H9 (cell line): Measurements from ENCODE around the gene ARHGAP1. TPM values are rescaled to one million over a fixed set of nuclear protein-coding genes. Genes with fewer than 3 reads are reported as not detected.

ENCODE experiments used
- DNase-seq: peaks from one replicate; pipeline ENCODE4 v3.0.0-alpha.2; 2017
- H2AFZ ChIP-seq: one replicate; pipeline ENCODE4 v1.6.1; 2013; ENCODE audit warnings: mild to moderate bottlenecking, low read length, control low read depth, moderate library complexity
- H2AK5ac ChIP-seq: 2 replicates; pipeline ENCODE4 v1.6.1; 2013; ENCODE audit warnings: low read length, control low read depth, mixed read lengths; ENCODE audit not compliant: insufficient read length
- H2BK120ac ChIP-seq: one replicate; pipeline ENCODE4 v1.6.1; 2013; ENCODE audit warnings: low read depth, mild to moderate bottlenecking, low read length, control low read depth, inconsistent platforms; ENCODE audit not compliant: poor library complexity, severe bottlenecking
- H2BK12ac ChIP-seq: 2 replicates; pipeline ENCODE4 v1.6.1; 2013; ENCODE audit warnings: low read length, control low read depth, mixed read lengths, low read depth; ENCODE audit not compliant: insufficient read length
- H2BK15ac ChIP-seq: 2 replicates; pipeline ENCODE4 v1.6.1; 2013; ENCODE audit warnings: low read depth, low read length, control low read depth
- H2BK20ac ChIP-seq: one replicate; pipeline ENCODE4 v1.6.1; 2013; ENCODE audit warnings: low read depth, mild to moderate bottlenecking, low read length, control low read depth, inconsistent platforms; ENCODE audit not compliant: poor library complexity, severe bottlenecking
- H2BK5ac ChIP-seq: 2 replicates; pipeline ENCODE4 v1.6.1; 2013; ENCODE audit warnings: low read length, control low read depth, mixed read lengths; ENCODE audit not compliant: insufficient read length
- H3K14ac ChIP-seq: 2 replicates; pipeline ENCODE4 v1.6.1; 2013; ENCODE audit warnings: low read length, control low read depth; ENCODE audit not compliant: insufficient read depth
- H3K18ac ChIP-seq: 2 replicates; pipeline ENCODE4 v1.6.1; 2013; ENCODE audit warnings: low read depth, mild to moderate bottlenecking, mixed read lengths, low read length, control low read depth; ENCODE audit not compliant: insufficient read length
- H3K23ac ChIP-seq: 2 replicates; pipeline ENCODE4 v1.6.1; 2013; ENCODE audit warnings: low read length, control low read depth, mixed read lengths, low read depth; ENCODE audit not compliant: insufficient read length
- H3K23me2 ChIP-seq: 2 replicates; pipeline ENCODE4 v1.6.1; 2013; ENCODE audit warnings: low read depth, mild to moderate bottlenecking, mixed read lengths, low read length, control low read depth; ENCODE audit not compliant: insufficient read length, poor library complexity, severe bottlenecking
- H3K27ac ChIP-seq: 2 replicates; pipeline ENCODE4 v1.5.1; 2013; ENCODE audit warnings: low read length, control low read depth, mixed read lengths, low read depth; ENCODE audit not compliant: insufficient read length
- H3K27me3 ChIP-seq: 2 replicates; pipeline ENCODE4 v1.6.1; 2013; ENCODE audit warnings: low read length, control low read depth, inconsistent platforms; ENCODE audit not compliant: insufficient read depth
- H3K4ac ChIP-seq: 2 replicates; pipeline ENCODE4 v1.6.1; 2013; ENCODE audit warnings: low read depth, mild to moderate bottlenecking, control low read depth, inconsistent platforms, low read length, moderate library complexity
- H3K4me1 ChIP-seq: 2 replicates; pipeline ENCODE4 v1.6.1; 2013; ENCODE audit warnings: low read length, control low read depth, inconsistent platforms; ENCODE audit not compliant: insufficient read depth
- H3K4me2 ChIP-seq: 2 replicates; pipeline ENCODE4 v1.6.1; 2013; ENCODE audit warnings: low read length, control low read depth, mixed read lengths; ENCODE audit not compliant: insufficient read length, insufficient read depth
- H3K56ac ChIP-seq: 2 replicates; pipeline ENCODE4 v1.6.1; 2013; ENCODE audit warnings: low read depth, mild to moderate bottlenecking, mixed read lengths, low read length, control low read depth; ENCODE audit not compliant: insufficient read length
- H3K79me1 ChIP-seq: 2 replicates; pipeline ENCODE4 v1.6.1; 2013; ENCODE audit warnings: low read depth, mild to moderate bottlenecking, moderate library complexity, low read length, control low read depth, inconsistent platforms; ENCODE audit not compliant: insufficient read depth, poor library complexity, severe bottlenecking
- H3K79me2 ChIP-seq: 2 replicates; pipeline ENCODE4 v1.6.1; 2013; ENCODE audit warnings: low read length, control low read depth, inconsistent platforms; ENCODE audit not compliant: insufficient read depth
- H3K9ac ChIP-seq: 2 replicates; pipeline ENCODE4 v1.6.1; 2013; ENCODE audit warnings: low read length, control low read depth, mixed read lengths; ENCODE audit not compliant: insufficient read length; ENCODE audit errors: extremely low read depth
- H3K9me3 ChIP-seq: one replicate; pipeline ENCODE4 v1.6.1; 2013; ENCODE audit warnings: low read depth, low read length, inconsistent platforms; ENCODE audit not compliant: control insufficient read depth
- H3T11ph ChIP-seq: one replicate; pipeline ENCODE4 v1.6.1; 2013; ENCODE audit warnings: mild to moderate bottlenecking, low read length, control low read depth, inconsistent platforms
- H4K20me1 ChIP-seq: one replicate; pipeline ENCODE4 v1.6.1; 2013; ENCODE audit not compliant: control insufficient read depth, insufficient read length, insufficient read depth
- H4K5ac ChIP-seq: 2 replicates; pipeline ENCODE4 v1.6.1; 2013; ENCODE audit warnings: low read depth, mild to moderate bottlenecking, mixed read lengths, low read length, control low read depth; ENCODE audit not compliant: insufficient read length
- H4K8ac ChIP-seq: replicated peaks from 2 replicates; pipeline ENCODE4 v1.6.1; 2013; ENCODE audit warnings: low read length, control low read depth, mixed read lengths, low read depth; ENCODE audit not compliant: insufficient read length
- H4K91ac ChIP-seq: 2 replicates; pipeline ENCODE4 v1.6.1; 2013; ENCODE audit warnings: low read depth, mild to moderate bottlenecking, moderate library complexity, mixed read lengths, low read length, control low read depth; ENCODE audit not compliant: insufficient read length
- H3K27ac Mint-ChIP-seq, 3 experiments: 2 replicates in 2 of 3; 3 replicates in 1 of 3; pipeline ENCODE4 v1.8.0; 2020 to 2021; ENCODE audit warnings: mixed read lengths in 3 of 3, mild to moderate bottlenecking in 1 of 3, moderate library complexity in 1 of 3
- H3K27me3 Mint-ChIP-seq: 2 replicates; pipeline ENCODE4 v1.8.0; 2021; ENCODE audit warnings: low read depth, mild to moderate bottlenecking, moderate library complexity, mixed read lengths
- H3K36me3 Mint-ChIP-seq, 3 experiments: 2 replicates in 2 of 3; 3 replicates in 1 of 3; pipeline ENCODE4 v1.8.0; 2020 to 2021; ENCODE audit warnings: low read depth in 3 of 3, mixed read lengths in 3 of 3; ENCODE audit not compliant: insufficient read depth in 1 of 3
- H3K4me1 Mint-ChIP-seq, 2 experiments: 2 replicates each; pipeline ENCODE4 v1.8.0; 2020; ENCODE audit warnings: mixed read lengths in 2 of 2
- H3K4me3 Mint-ChIP-seq, 2 experiments: 2 replicates in 1 of 2; 3 replicates in 1 of 2; pipeline ENCODE4 v1.8.0; 2020 to 2021; ENCODE audit warnings: mild to moderate bottlenecking in 2 of 2, mixed read lengths in 2 of 2, moderate library complexity in 1 of 2
- H3K9me3 Mint-ChIP-seq, 2 experiments: 2 replicates in 1 of 2; 3 replicates in 1 of 2; pipeline ENCODE4 v1.8.0; 2020; ENCODE audit warnings: mild to moderate bottlenecking in 2 of 2, mixed read lengths in 2 of 2, moderate library complexity in 1 of 2
- CTCF ChIP-seq: fragments of 200-600 bp; sonication (generic); conservative IDR thresholded peaks from 3 replicates; pipeline ENCODE4 v1.8.0; 2021; ENCODE audit warnings: antibody characterized with exemption, mild to moderate bottlenecking
- WGBS: extraction: QIAGEN DNeasy Blood & Tissue Kit; methylation state at CpG from one replicate; pipeline ENCODE4 v1.1.7; 2013; ENCODE audit warnings: missing lambda C conversion rate, low lambda C conversion rate, mixed read lengths; ENCODE audit not compliant: insufficient read length; ENCODE audit errors: extremely low coverage; 5-methylcytosine and 5-hydroxymethylcytosine counted together
- total RNA-seq: library from RNA; stranded (reverse); gene quantifications from 2 replicates; pipeline ENCODE4 v1.2.1, GENCODE V29; 2021

Gene ARHGAP1
- total RNA-seq, 1 experiment from 2014 or later, result 45.3 TPM

- H3K9me3 Mint-ChIP-seq, result no peaks in the 10 kb centered on the region
- WGBS, result no CpG with 5 or more reads among the region's 1 CpG
- no peak overlapping the region for H2BK5ac ChIP-seq
- no peaks in the 10 kb centered on the region for H3K27me3 ChIP-seq
- no peak for DNase-seq
- no peak overlapping the region for H3K4me2 ChIP-seq
- H4K20me1 ChIP-seq, result no peaks in the 10 kb centered on the region
- H2BK15ac ChIP-seq, result no peak overlapping the region
- H3K4ac ChIP-seq, result no peak overlapping the region
- H3K23ac ChIP-seq, result no peak overlapping the region
- no peak overlapping the region for H2AFZ ChIP-seq
- no peaks in the 10 kb centered on the region for H3K9me3 ChIP-seq
- H3K79me1 ChIP-seq, result no peaks in the 10 kb centered on the region
- no peak overlapping the region for H4K5ac ChIP-seq
- no peak overlapping the region for H2BK20ac ChIP-seq
- H4K8ac ChIP-seq, result no peak overlapping the region
- no peak overlapping the region for H3T11ph ChIP-seq
- no peak overlapping the region for H2BK120ac ChIP-seq
- H3K4me3 Mint-ChIP-seq, result no peak overlapping the region
- no peaks in the 10 kb centered on the region for H3K4me1 ChIP-seq
- H3K27ac Mint-ChIP-seq, result peak overlapping the region in 2 of 3 experiments; percentile 42 to 47; a peak in 3 of 7 replicates
- no peak overlapping the region for H4K91ac ChIP-seq
- no peak overlapping the region for H3K9ac ChIP-seq
- peaks cover 2 to 25% (median 18%) of the 10 kb centered on the region in 3 experiments; a peak in 5 of 7 replicates for H3K36me3 Mint-ChIP-seq
- no peak overlapping the region for H3K27ac ChIP-seq
- no peak for TF ChIP-seq CTCF
- H3K27me3 Mint-ChIP-seq, result no peaks in the 10 kb centered on the region
- no peak overlapping the region for H2AK5ac ChIP-seq
- H3K23me2 ChIP-seq, result no peaks in the 10 kb centered on the region
- no peak overlapping the region for H3K14ac ChIP-seq
- no peaks in the 10 kb centered on the region for H3K4me1 Mint-ChIP-seq
- no peak overlapping the region for H3K56ac ChIP-seq
- no peak overlapping the region for H2BK12ac ChIP-seq
- no peaks in the 10 kb centered on the region for H3K79me2 ChIP-seq
- no peak overlapping the region for H3K18ac ChIP-seq
These were observed 67.9 kb downstream of the ARHGAP1 start for GRCh38 chr11:46632502-46632901.
